Ascending aorta (tissue), 2 donors: ENCODE results near the gene DYRK4. TPM values are rescaled to one million over a fixed set of nuclear protein-coding genes. Genes with fewer than 3 reads are reported as not detected.

ENCODE experiments used
- DNase-seq, 2 donors: peaks; one replicate each; pipeline ENCODE4 v3.0.0-alpha.2; 2019; ENCODE audit warnings: low spot score in 2 of 2
- H3K27ac ChIP-seq, 2 donors: fragments of 200-600 bp; sonication (generic); one replicate each; pipeline ENCODE4 v1.5.1; 2016 to 2017; ENCODE audit warnings: mild to moderate bottlenecking in 1 of 2
- H3K27me3 ChIP-seq: fragments of 200-600 bp; sonication (generic); one replicate; pipeline ENCODE4 v1.5.1; 2017
- H3K36me3 ChIP-seq, 2 donors: fragments of 200-600 bp; sonication (generic); one replicate each; pipeline ENCODE4 v1.5.1; 2016
- H3K4me1 ChIP-seq, 2 donors: fragments of 200-600 bp; sonication (generic); one replicate each; pipeline ENCODE4 v1.5.1; 2016 to 2017; ENCODE audit warnings: mild to moderate bottlenecking in 1 of 2
- H3K4me3 ChIP-seq, 2 donors: fragments of 200-600 bp; sonication (generic); one replicate each; pipeline ENCODE4 v1.5.1; 2016 to 2017; ENCODE audit warnings: mild to moderate bottlenecking in 1 of 2
- H3K9me3 ChIP-seq, 2 donors: fragments of 200-600 bp; sonication (generic); one replicate each; pipeline ENCODE4 v1.5.1; 2016
- intact Hi-C: fragments of 100-400 bp; cut with DNase I; formaldehyde crosslinking; loops from one replicate; pipeline ENCODE4 v1.15.1; 2023
- total RNA-seq: library from RNA; depleted of rRNA; stranded (reverse); fragments of >200 nt; gene quantifications from one replicate; pipeline ENCODE4 v1.1.0, GENCODE V29; 2016
- TF ChIP-seq, protein P1 (sequence below), 3 experiments: fragments of 200-600 bp in 2 of 3; fragments of 450-650 bp in 1 of 3; sonication (generic) in 2 of 3; IDR thresholded peaks; one replicate each; pipeline ENCODE4 v1.5.1; 2016 to 2019; ENCODE audit warnings: antibody characterized with exemption in 3 of 3, mild to moderate bottlenecking in 1 of 3, moderate library complexity in 1 of 3

Gene DYRK4
- total RNA-seq, 1 donor from 2014 or later, result 60.7 TPM

DNA sequence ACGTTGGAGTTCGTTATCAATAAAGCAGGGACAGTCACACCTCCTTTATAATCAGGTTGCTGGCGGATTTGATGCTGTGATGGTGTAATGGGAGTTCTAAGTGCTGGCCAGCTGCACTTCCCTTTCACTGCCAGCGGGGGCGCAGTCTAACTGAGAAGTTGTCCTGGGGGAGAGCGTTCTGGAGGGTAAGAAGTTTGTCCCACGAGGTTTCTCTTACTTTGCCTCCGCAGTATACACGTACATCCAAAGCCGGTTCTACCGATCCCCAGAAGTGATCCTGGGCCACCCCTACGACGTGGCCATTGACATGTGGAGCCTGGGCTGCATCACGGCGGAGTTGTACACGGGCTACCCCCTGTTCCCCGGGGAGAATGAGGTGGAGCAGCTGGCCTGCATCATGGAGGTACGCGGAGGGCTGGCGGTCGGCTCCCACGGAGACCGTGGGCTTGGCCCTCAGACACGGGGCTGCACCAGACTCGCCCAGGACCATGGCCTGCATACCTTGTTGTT, 42.7 kb downstream of the DYRK4 start:
- DNase-seq, result peak; percentile 34 to 92
- H3K36me3 ChIP-seq, result peaks cover 0 to 6% of the 10 kb centered on the region in 2 donors
- peak overlapping the region; percentile 56 to 78 for H3K4me3 ChIP-seq
- TF ChIP-seq, protein P1, sequence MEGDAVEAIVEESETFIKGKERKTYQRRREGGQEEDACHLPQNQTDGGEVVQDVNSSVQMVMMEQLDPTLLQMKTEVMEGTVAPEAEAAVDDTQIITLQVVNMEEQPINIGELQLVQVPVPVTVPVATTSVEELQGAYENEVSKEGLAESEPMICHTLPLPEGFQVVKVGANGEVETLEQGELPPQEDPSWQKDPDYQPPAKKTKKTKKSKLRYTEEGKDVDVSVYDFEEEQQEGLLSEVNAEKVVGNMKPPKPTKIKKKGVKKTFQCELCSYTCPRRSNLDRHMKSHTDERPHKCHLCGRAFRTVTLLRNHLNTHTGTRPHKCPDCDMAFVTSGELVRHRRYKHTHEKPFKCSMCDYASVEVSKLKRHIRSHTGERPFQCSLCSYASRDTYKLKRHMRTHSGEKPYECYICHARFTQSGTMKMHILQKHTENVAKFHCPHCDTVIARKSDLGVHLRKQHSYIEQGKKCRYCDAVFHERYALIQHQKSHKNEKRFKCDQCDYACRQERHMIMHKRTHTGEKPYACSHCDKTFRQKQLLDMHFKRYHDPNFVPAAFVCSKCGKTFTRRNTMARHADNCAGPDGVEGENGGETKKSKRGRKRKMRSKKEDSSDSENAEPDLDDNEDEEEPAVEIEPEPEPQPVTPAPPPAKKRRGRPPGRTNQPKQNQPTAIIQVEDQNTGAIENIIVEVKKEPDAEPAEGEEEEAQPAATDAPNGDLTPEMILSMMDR (IDR thresholded peaks at IDR 0.05), result peak; percentile 72 to 100 (median 99)
- H3K4me1 ChIP-seq, result no peaks in the 10 kb centered on the region
- H3K27ac ChIP-seq, result peak overlapping the region; percentile 46 to 49
- intact Hi-C loops, result loop anchor here (2.0 to 10.0 kb wide), 3 partner anchors 44 to 150 kb away; partner anchors contain the start of genes AKAP3, NDUFA9 and RAD51AP1
- no peaks in the 10 kb centered on the region for H3K9me3 ChIP-seq
- H3K27me3 ChIP-seq, result no peaks in the 10 kb centered on the region

DNA sequence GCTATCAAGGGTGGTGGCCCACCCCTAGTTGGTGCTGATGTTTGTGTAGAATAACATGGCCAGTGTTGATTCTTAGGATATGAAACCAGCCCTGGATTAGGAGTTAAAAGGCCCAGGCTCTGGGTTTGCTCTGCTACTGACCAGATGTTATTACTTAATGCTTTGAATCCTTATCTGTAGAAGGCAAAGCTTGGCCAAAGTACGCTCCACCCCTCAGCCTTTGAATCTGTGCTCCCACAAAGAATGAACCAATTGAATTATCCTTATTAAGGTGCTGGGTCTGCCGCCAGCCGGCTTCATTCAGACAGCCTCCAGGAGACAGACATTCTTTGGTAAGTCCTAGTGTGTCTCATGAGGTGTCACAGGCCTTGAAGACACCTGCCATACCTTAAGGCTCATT, 45.0 kb downstream of the DYRK4 start:
- Histone ChIP-seq H3K27ac (no peak overlapping the region), H3K4me1 (no peaks in the 10 kb centered on the region), H3K36me3 (peaks cover 9 to 25% of the 10 kb centered on the region in 2 donors), H3K9me3 (no peaks in the 10 kb centered on the region), H3K4me3 (no peak overlapping the region), H3K27me3 (no peaks in the 10 kb centered on the region)
- TF ChIP-seq, protein P1 (IDR thresholded peaks at IDR 0.05), result no peak
- DNase-seq, result no peak
- intact Hi-C loops, result loop anchor here (10.0 kb wide), 1 partner anchor 148 kb away; no protein-coding TSS in a partner anchor

DNA sequence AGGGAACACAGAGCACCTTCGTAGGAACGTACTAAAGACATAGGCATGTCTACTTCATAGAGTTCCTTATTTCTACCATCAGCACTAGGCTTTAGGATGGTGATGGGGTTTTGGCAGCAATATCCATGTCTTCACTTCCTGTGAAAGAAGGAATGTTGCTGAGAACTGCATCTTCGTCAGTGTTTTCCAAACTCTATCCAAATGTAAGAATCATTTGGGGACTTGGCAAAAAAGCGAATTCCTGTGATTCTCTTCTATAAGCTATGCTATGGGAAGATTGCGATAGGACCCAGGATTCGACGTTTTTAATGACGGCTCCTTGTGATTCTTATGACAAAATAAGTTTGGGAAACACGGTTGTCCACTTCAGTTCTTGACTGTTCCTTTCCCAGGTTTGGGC, 47.1 kb downstream of the DYRK4 start:
- intact Hi-C loops, result loop anchor here (10.0 kb wide), 1 partner anchor 146 kb away; no protein-coding TSS in a partner anchor
- no peak for DNase-seq
- H3K36me3 ChIP-seq, result peaks cover 24 to 45% of the 10 kb centered on the region in 2 donors
- TF ChIP-seq, protein P1 (IDR thresholded peaks at IDR 0.05), result no peak
- H3K9me3 ChIP-seq, result no peaks in the 10 kb centered on the region
- no peaks in the 10 kb centered on the region for H3K4me1 ChIP-seq
- no peak overlapping the region for H3K4me3 ChIP-seq
- H3K27ac ChIP-seq, result no peak overlapping the region
- no peaks in the 10 kb centered on the region for H3K27me3 ChIP-seq

DNA sequence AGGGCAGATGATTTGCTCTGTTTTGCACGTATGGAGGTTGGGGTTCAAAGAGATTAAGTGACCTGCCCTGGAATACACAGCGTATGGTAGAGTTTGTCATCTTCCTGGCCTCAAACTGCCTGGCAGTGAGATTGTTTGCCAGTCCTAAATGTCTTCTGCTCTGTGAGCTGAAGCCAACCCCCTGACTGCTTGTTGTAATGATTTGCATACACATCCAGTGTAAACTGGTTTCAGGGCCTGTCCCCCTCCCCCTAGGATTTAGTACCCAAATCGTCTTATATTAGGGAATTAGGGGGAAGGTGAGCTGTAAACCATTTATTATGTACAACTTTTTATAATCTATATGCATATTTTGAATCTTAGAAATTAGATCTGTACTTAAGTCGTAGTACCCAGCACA, 48.5 kb downstream of the DYRK4 start:
- peaks cover 26 to 50% of the 10 kb centered on the region in 2 donors for H3K36me3 ChIP-seq

DNA sequence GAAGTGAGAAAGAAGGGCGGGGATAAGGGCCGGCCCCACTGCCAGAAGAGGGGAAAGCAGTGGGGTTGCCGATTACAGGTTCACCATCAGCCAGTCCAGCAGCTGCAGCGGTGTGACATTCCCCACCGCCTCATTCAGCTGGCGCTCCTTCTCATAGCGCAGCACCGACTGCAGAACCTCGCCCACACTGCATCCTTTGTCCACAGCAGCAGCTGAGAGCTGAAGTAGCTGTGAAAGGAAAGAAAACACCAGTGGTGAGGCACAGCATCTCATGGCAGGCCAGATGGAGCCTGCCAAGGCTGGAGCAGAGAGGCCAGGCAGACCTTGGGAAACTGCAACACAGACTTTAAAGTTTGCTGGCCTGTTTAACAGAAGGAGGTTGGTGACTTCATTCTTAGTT, 53.7 kb downstream of the DYRK4 start:
- intact Hi-C loops, result no loop called here
- H3K4me3 ChIP-seq, result no peak overlapping the region
- peaks cover 23 to 37% of the 10 kb centered on the region in 2 donors for H3K36me3 ChIP-seq
- TF ChIP-seq, protein P1 (IDR thresholded peaks at IDR 0.05), result no peak
- H3K4me1 ChIP-seq, result no peaks in the 10 kb centered on the region
- DNase-seq, result no peak
- H3K9me3 ChIP-seq, result no peaks in the 10 kb centered on the region
- no peak overlapping the region for H3K27ac ChIP-seq
- H3K27me3 ChIP-seq, result no peaks in the 10 kb centered on the region

More for the DNA sequence above, 48.5 kb downstream of the DYRK4 start:
- Histone ChIP-seq H3K27me3 (no peaks in the 10 kb centered on the region), H3K9me3 (no peaks in the 10 kb centered on the region), H3K4me3 (no peak overlapping the region), H3K27ac (no peak overlapping the region), H3K4me1 (no peaks in the 10 kb centered on the region)
- no peak for DNase-seq
- TF ChIP-seq, protein P1 (IDR thresholded peaks at IDR 0.05), result no peak
- intact Hi-C loops, result no loop called here
